ENCODE measurements around the gene MMP24OS.
"Not testable (repeated sequence)": the region's sequence is repeated elsewhere in the genome, so short reads cannot be mapped to it uniquely, and the experiment has no call there.

The MMP24OS gene

GRCh38 chr20:35275741-35276251 is 2.1 kb downstream of the MMP24OS start:
- DNase-seq (ENCODE audit: low read depth in 2 of 2) = no peak

GRCh38 chr20:35274172-35275092 is 3.5 kb downstream of the MMP24OS start:
- no peak for DNase-seq (ENCODE audit: low read depth in 2 of 2)

- no peak for DNase-seq (ENCODE audit: low read depth in 2 of 2)
These were observed 4.3 kb downstream of the MMP24OS start for GRCh38 chr20:35273449-35274171.

- no peak for DNase-seq (ENCODE audit: low read depth in 2 of 2)
These were observed 6.0 kb downstream of the MMP24OS start for GRCh38 chr20:35271904-35272303.

- no peak for DNase-seq (ENCODE audit: low read depth in 2 of 2)
These were observed 6.6 kb downstream of the MMP24OS start for GRCh38 chr20:35271073-35271882.

- no peak for DNase-seq (ENCODE audit: low read depth in 2 of 2)
These were observed 7.7 kb downstream of the MMP24OS start for GRCh38 chr20:35270021-35270902.

GRCh38 chr20:35269055-35269781 is 8.7 kb downstream of the MMP24OS start:
- peak; percentile 20 to 42 for DNase-seq (ENCODE audit: low read depth in 2 of 2)

GRCh38 chr20:35267092-35267491 is 10.8 kb downstream of the MMP24OS start:
- DNase-seq (ENCODE audit: low read depth in 2 of 2) = no peak

- DNase-seq (ENCODE audit: low read depth in 2 of 2) = no peak
These were observed 13.2 kb downstream of the MMP24OS start for GRCh38 chr20:35264755-35265154.

- DNase-seq (ENCODE audit: low read depth in 2 of 2) = no peak
These were observed 14.2 kb downstream of the MMP24OS start for GRCh38 chr20:35263532-35264341.

- not testable (repeated sequence) for DNase-seq (ENCODE audit: low read depth in 2 of 2)
These were observed 15.0 kb downstream of the MMP24OS start for GRCh38 chr20:35262731-35263531.

- not testable (repeated sequence) for DNase-seq (ENCODE audit: low read depth in 2 of 2)
These were observed 15.6 kb downstream of the MMP24OS start for GRCh38 chr20:35262321-35262720.

GRCh38 chr20:35260426-35260825 is 17.5 kb downstream of the MMP24OS start:
- no peak for DNase-seq (ENCODE audit: low read depth in 2 of 2)

GRCh38 chr20:35257175-35257909 is 20.6 kb downstream of the MMP24OS start:
- DNase-seq (ENCODE audit: low read depth in 2 of 2) = no peak

- no peak for DNase-seq (ENCODE audit: low read depth in 2 of 2)
These were observed 23.4 kb downstream of the MMP24OS start for GRCh38 chr20:35254448-35254999.

GRCh38 chr20:35253010-35253409 is 24.9 kb downstream of the MMP24OS start:
- no peak for DNase-seq (ENCODE audit: low read depth in 2 of 2)

GRCh38 chr20:35252598-35252997 is 25.3 kb downstream of the MMP24OS start:
- DNase-seq (ENCODE audit: low read depth in 2 of 2) = not testable (repeated sequence)
